T-helper 1 cell (primary cell): Measurements from ENCODE around the gene CSNK1D.
A peak's percentile ranks its signal among the peaks of the same experiment; 100 is the strongest.
"Not testable (repeated sequence)": the region's sequence is repeated elsewhere in the genome, so short reads cannot be mapped to it uniquely, and the experiment has no call there.

ENCODE experiments used
- DNase-seq, 5 donors: peaks; one replicate each; pipeline ENCODE4 v3.0.0-alpha.2; 2012 to 2020

CSNK1D gene

GRCh38 chr17:82272495-82273326, 789 bp downstream of the CSNK1D start:
- DNase-seq = peak in 3 of 5 donors; percentile 23 to 40 (median 29)

- no peak for DNase-seq
These were observed 2.1 kb downstream of the CSNK1D start for GRCh38 chr17:82271401-82271800.

GRCh38 chr17:82270651-82271050, 2.8 kb downstream of the CSNK1D start:
- DNase-seq = no peak

GRCh38 chr17:82269882-82270500, 3.5 kb downstream of the CSNK1D start:
- no peak for DNase-seq

GRCh38 chr17:82269138-82269881, 4.2 kb downstream of the CSNK1D start:
- DNase-seq = no peak

- DNase-seq = peak in 1 of 5 donors; percentile 35
These were observed 5.7 kb downstream of the CSNK1D start for GRCh38 chr17:82267575-82268379.

DNA sequence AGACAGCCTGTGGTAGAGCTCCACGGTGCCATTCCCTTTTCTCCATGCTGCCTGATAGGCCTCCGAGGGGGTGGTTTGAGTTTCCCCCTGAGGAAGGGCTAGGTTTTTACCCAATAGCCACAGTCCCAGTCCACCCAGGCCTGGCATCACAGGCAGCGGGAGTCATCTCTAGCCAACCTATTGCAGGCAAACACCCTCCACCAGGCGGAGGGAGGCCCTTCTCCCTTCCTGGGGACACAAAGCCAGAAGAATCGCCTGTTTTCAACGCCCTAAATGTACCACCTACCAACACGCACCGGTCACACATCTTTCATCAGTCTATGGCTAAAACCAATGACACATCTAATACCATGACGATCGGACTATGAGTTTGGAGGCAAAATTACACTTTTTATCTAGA, 7.4 kb downstream of the CSNK1D start:
- DNase-seq = no peak

DNA sequence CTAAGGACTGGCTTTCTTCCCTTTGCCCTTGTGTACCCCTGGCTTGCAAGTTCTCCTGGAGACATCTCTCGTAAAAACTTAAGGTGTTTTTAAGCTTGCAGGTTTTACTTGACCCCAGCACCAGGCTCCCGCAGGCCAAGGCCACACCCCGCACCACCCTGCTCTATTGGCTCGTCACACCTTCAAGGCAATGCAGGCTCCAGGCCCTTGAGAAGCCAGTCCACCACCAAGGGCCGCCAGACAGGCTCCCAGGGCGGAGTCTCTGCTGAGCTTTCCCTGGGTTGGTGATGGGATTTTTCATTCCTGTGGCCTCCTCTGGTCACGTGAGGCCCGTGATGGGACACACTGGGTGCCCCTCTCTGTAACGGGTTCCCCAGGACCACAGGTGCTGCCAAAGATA, 9.9 kb downstream of the CSNK1D start:
- no peak for DNase-seq

DNA sequence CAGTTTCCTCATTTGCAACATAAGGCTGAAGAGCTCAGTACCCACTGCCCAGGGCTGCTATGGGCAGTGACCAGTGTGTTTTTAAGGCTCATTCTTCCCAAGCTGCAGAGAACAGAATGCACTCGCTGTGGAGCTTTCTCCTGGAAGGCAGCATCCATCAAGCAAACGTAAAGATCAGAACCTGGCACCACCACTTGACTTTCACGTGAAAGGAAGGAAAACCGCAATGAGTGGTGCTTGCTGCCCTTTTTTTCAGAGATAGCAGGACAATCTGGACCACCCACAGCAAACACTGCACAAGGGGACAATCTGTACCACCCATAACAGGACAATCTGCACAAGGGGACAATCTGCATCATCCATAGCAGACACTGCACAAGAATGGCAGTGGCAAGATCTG, 11.2 kb downstream of the CSNK1D start:
- no peak for DNase-seq

DNA sequence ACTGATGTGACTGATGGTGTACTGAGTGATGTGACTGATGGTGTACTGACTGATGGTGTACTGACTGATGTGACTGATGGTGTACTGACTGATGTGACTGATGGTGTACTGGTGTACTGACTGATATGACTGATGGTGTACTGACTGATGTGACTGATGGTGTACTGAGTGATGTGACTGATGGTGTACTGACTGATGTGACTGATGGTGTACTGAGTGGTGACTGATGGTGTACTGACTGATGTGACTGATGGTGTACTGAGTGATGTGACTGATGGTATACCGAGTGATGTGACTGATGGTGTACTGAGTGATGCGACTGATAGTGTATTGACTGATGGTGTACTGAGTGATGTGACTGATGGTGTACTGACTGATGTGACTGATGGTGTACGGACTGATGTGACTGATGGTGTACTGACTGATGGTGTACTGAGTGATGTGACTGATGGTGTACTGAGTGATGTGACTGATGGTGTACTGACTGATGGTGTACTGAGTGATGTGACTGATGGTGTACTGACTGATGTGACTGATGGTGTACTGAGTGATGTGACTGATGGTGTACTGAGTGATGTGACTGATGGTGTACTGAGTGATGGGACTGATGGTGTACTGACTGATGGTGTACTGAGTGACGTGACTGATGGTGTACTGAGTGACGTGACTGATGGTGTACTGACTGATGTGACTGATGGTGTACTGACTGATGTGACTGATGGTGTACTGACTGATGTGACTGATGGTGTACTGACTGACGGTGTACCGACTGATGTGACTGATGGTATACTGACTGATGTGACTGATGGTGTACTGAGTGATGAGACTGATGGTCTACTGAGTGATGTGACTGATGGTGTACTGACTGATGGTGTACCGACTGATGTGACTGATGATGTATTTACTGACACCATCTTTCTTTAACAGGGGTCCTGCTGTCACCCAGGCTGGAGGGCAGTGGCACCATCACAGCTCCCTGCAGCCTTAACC, 13.2 kb downstream of the CSNK1D start:
- DNase-seq = not testable (repeated sequence)

GRCh38 chr17:82258555-82258954, 14.9 kb downstream of the CSNK1D start:
- no peak for DNase-seq

DNA sequence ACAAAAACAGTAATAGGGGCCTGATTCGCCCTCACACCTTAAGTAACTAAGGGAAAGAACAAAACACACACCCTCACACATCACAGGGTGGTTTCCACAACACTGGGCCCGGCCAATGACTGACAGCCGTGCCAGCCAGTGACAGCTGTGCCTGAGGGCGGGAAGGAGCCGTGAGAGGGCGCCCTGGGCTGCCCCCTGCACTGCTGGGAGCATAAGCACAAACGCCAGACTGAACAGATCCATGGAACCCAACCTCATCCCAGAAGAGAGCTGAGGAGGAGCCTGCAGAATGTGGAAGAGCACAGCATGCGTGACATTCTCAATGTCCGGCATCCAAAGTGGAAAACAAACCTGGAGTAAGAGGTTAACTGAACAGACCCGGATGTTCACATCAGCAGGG, 16.0 kb downstream of the CSNK1D start:
- peak in 2 of 5 donors; percentile 36 to 40 for DNase-seq

DNA sequence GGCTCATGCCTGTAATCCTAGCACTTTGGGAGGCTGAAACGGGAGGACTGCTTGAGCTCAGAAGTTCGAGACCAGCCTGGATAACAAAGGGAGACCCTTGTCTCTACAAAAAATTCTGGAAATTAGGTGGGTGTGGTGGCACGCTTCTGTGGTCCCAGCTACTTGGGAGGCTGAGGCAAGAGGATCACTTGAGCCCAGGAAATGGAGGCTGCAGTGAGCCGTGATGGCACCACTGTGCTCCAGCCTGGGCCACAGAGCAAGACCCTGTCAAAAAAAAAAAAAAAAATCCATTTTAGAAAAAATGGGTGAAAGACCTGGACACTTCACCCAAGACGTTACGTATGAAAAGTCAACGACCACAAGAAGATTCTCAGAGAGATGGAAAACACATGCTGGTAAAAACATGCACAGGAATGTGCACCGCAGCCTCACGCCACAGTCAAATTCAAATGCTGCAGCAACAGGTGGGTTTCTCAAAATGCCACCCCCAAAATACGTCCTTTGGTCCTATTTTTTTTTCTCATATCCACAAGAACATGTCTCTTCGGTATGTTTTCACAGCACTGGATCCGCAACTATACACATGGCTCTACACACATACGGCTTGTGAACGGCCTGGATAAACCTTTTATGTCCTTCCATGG, 17.1 kb downstream of the CSNK1D start:
- DNase-seq = no peak

GRCh38 chr17:82255402-82255972, 18.0 kb downstream of the CSNK1D start:
- DNase-seq = no peak

- DNase-seq = not testable (repeated sequence)
These were observed 18.8 kb downstream of the CSNK1D start for GRCh38 chr17:82254746-82255145.

DNA sequence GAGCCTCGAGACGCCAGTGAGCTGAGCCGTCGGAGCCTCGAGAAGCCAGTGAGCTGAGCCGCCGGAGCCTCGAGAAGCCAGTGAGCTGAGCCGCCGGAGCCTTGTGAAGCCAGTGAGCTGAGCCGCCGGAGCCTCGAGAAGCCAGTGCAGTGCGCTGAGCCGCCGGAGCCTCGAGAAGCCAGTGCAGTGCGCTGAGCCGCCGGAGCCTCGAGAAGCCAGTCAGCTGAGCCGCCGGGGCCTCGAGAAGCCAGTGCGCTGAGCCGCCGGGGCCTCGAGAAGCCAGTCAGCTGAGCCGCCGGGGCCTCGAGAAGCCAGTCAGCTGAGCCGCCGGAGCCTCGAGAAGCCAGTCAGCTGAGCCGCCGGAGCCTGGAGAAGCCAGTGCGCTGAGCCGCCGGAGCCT, 19.4 kb downstream of the CSNK1D start:
- DNase-seq = not testable (repeated sequence)

GRCh38 chr17:82253179-82253544, 20.3 kb downstream of the CSNK1D start:
- DNase-seq = no peak

GRCh38 chr17:82252511-82253178, 20.9 kb downstream of the CSNK1D start:
- DNase-seq = no peak

- DNase-seq = no peak
These were observed 22.5 kb downstream of the CSNK1D start for GRCh38 chr17:82250868-82251500.
